HG02571 (cell line): Measurements from ENCODE around the gene SLC22A17.

Experiments used
- ATAC-seq: cut with Tn5 transposase; IDR thresholded peaks from one replicate; pipeline ENCODE4 v1.9.1; 2021; ENCODE audit warnings: mild to moderate bottlenecking, moderate library complexity; ENCODE audit not compliant: unreplicated experiment

The SLC22A17 gene

GRCh38 chr14:23316300-23316699, 36.4 kb downstream of the SLC22A17 start:
- no peak for ATAC-seq

- ATAC-seq = no peak
Observed at GRCh38 chr14:23310546-23310945, 42.1 kb downstream of the SLC22A17 start.

- no peak for ATAC-seq
Observed at GRCh38 chr14:23308721-23309445, 43.8 kb downstream of the SLC22A17 start.

GRCh38 chr14:23307687-23308644, 44.7 kb downstream of the SLC22A17 start:
- ATAC-seq = no peak

- ATAC-seq = no peak
Observed at GRCh38 chr14:23307146-23307530, 45.5 kb downstream of the SLC22A17 start.

- no peak for ATAC-seq
Observed at GRCh38 chr14:23306412-23307145, 46.1 kb downstream of the SLC22A17 start, which contains the start of gene BCL2L2. Gene BCL2L2 (plus strand): TSS chr14:23306833. CDS start chr14:23307768, 935 bp downstream.

- peak; percentile 31 for ATAC-seq
Observed at GRCh38 chr14:23302290-23303225, 50.1 kb downstream of the SLC22A17 start, which contains the start of gene PPP1R3E. Gene PPP1R3E (minus strand): TSS chr14:23302859. CDS start chr14:23302576, 283 bp downstream.

GRCh38 chr14:23301969-23302289, 50.8 kb downstream of the SLC22A17 start:
- ATAC-seq = peak; percentile 10

- peak; percentile 78 for ATAC-seq
Observed at GRCh38 chr14:23301288-23301968, 51.3 kb downstream of the SLC22A17 start.

- no peak for ATAC-seq
Observed at GRCh38 chr14:23300687-23301223, 51.9 kb downstream of the SLC22A17 start.

GRCh38 chr14:23299986-23300686, 52.6 kb downstream of the SLC22A17 start:
- ATAC-seq = no peak

- ATAC-seq = no peak
Observed at GRCh38 chr14:23299211-23299957, 53.3 kb downstream of the SLC22A17 start.

GRCh38 chr14:23297611-23298277, 54.9 kb downstream of the SLC22A17 start:
- no peak for ATAC-seq

- ATAC-seq = no peak
Observed at GRCh38 chr14:23297096-23297495, 55.6 kb downstream of the SLC22A17 start.
